Measurements from ENCODE around the gene PNMA6E.
A peak's percentile ranks its signal among the peaks of the same experiment; 100 is the strongest.

PNMA6E gene

DNA sequence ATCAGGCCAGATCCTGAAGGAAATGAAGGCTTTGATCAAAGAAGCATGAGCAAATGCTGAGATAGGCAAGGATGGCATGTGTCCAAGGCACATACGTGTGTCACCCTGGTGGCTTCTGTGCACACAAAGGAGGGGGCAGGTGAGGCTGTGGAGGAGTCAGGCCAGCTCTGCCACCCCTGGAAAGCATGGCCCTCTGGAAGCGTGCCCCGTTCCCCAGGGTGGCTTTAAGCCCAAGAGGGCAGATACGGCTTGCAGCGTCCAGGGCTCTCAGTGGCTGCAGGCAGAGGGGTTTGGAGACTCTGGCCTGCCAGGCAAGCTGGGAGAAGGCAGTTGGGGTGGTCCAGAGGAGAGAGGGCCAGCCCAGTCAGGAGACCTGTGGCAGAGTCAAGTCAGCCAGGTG is 25.6 kb downstream of the PNMA6E start:
- H4K20me1 ChIP-seq (ENCODE audit: insufficient read depth, low read length), result no peaks in the 10 kb centered on the region
- H2AFZ ChIP-seq (ENCODE audit: low read length), result no peak overlapping the region
- no peak overlapping the region for H3K27ac ChIP-seq (ENCODE audit: low read length)
- TF ChIP-seq, protein P1, sequence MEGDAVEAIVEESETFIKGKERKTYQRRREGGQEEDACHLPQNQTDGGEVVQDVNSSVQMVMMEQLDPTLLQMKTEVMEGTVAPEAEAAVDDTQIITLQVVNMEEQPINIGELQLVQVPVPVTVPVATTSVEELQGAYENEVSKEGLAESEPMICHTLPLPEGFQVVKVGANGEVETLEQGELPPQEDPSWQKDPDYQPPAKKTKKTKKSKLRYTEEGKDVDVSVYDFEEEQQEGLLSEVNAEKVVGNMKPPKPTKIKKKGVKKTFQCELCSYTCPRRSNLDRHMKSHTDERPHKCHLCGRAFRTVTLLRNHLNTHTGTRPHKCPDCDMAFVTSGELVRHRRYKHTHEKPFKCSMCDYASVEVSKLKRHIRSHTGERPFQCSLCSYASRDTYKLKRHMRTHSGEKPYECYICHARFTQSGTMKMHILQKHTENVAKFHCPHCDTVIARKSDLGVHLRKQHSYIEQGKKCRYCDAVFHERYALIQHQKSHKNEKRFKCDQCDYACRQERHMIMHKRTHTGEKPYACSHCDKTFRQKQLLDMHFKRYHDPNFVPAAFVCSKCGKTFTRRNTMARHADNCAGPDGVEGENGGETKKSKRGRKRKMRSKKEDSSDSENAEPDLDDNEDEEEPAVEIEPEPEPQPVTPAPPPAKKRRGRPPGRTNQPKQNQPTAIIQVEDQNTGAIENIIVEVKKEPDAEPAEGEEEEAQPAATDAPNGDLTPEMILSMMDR (IDR thresholded peaks at IDR 0.05; ENCODE audit: low read length), result no peak
- TF ChIP-seq EZH2 (optimal IDR thresholded peaks at IDR 0.05; ENCODE audit: low read depth, low read length) (no peak), EZH2phosphoT487 (IDR thresholded peaks at IDR 0.05; ENCODE audit: low read length) (no peak)
- no peaks in the 10 kb centered on the region for H3F3A ChIP-seq (ENCODE audit: insufficient read depth, low read length)
- no peaks in the 10 kb centered on the region for H3K9me3 ChIP-seq (replicated peaks; ENCODE audit: insufficient read depth, low read length)
- no peak for DNase-seq
- no peaks in the 10 kb centered on the region for H3K27me3 ChIP-seq (replicated peaks; ENCODE audit: insufficient read depth, low read length)
- H3K79me2 ChIP-seq (ENCODE audit: low read length), result no peaks in the 10 kb centered on the region
- H3K36me3 ChIP-seq (replicated peaks; ENCODE audit: insufficient read depth, low read length), result no peaks in the 10 kb centered on the region
- H3K9ac ChIP-seq (ENCODE audit: low read length), result no peak overlapping the region
- no peaks in the 10 kb centered on the region for H3K9me2 ChIP-seq (replicated peaks; ENCODE audit: insufficient read depth, low read length)
- H3K4me1 ChIP-seq (ENCODE audit: low read length), result peaks cover 3% of the 10 kb centered on the region; the same call in 1 of the 2 replicates
- no peak overlapping the region for H3K4me3 ChIP-seq (ENCODE audit: low read length)
- H3K4me2 ChIP-seq (ENCODE audit: low read depth, low read length), result no peak overlapping the region

DNA sequence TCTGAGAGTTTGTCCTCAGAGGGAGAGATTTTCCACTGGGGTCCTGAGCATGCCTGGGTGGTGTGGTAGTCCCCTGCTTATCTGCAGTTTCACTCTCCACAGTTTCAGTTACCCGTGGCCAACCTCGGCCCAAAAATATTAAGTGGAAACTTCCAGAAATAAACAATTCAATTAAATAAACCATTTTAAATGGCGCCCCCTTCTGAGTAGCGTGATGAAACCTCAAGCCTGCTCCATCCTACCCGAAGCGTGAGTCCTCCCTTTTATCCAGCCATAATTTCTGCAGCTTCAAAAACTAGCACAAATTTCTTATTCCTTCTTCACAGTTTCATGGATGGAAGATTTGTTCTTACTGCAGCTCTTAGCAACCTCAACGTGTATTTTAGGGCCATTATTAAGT is 26.7 kb downstream of the PNMA6E start:
- no peaks in the 10 kb centered on the region for H3K36me3 ChIP-seq (replicated peaks; ENCODE audit: insufficient read depth, low read length)
- H2AFZ ChIP-seq (ENCODE audit: low read length), result no peak overlapping the region
- H3K4me3 ChIP-seq (ENCODE audit: low read length), result no peak overlapping the region
- H3K9me2 ChIP-seq (replicated peaks; ENCODE audit: insufficient read depth, low read length), result no peaks in the 10 kb centered on the region
- TF ChIP-seq, protein P1 (IDR thresholded peaks at IDR 0.05; ENCODE audit: low read length), result 0 out of 2 replicates have a peak, but pooled peaks have one; percentile 11
- no peak for TF ChIP-seq EZH2 (optimal IDR thresholded peaks at IDR 0.05; ENCODE audit: low read depth, low read length)
- no peak overlapping the region for H3K9ac ChIP-seq (ENCODE audit: low read length)
- H3K79me2 ChIP-seq (ENCODE audit: low read length), result no peaks in the 10 kb centered on the region
- H3K27me3 ChIP-seq (replicated peaks; ENCODE audit: insufficient read depth, low read length), result no peaks in the 10 kb centered on the region
- H3K9me3 ChIP-seq (replicated peaks; ENCODE audit: insufficient read depth, low read length), result no peaks in the 10 kb centered on the region
- DNase-seq, result no peak
- H4K20me1 ChIP-seq (ENCODE audit: insufficient read depth, low read length), result no peaks in the 10 kb centered on the region
- H3F3A ChIP-seq (ENCODE audit: insufficient read depth, low read length), result no peaks in the 10 kb centered on the region
- peaks cover 3% of the 10 kb centered on the region; the same call in 1 of the 2 replicates for H3K4me1 ChIP-seq (ENCODE audit: low read length)
- no peak overlapping the region for H3K27ac ChIP-seq (ENCODE audit: low read length)
- H3K4me2 ChIP-seq (ENCODE audit: low read depth, low read length), result no peak overlapping the region

DNA sequence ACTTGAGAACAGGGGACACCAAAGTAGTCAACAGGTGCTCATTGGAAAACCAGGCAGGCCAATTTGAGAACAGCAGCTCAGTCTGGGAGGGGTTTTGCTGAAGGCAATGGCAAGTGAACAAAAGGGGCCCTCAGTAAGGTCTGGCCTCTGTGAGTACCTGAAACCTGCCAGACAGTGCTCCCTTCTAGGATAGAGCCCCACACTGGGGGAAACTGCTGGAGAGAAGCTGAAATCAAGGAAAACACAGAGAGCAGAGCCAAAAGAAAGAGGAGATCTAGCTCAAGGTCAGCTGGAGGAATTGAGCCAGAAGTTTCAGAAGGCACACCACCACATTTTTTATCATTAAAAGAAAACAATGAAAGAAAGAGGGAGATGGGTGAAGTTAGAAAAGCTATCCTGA is 28.2 kb downstream of the PNMA6E start:
- no peak for DNase-seq
- Histone ChIP-seq H3K4me3 (ENCODE audit: low read length) (no peak overlapping the region), H2AFZ (ENCODE audit: low read length) (no peak overlapping the region), H3K27me3 (replicated peaks; ENCODE audit: insufficient read depth, low read length) (no peaks in the 10 kb centered on the region), H3K9me2 (replicated peaks; ENCODE audit: insufficient read depth, low read length) (no peaks in the 10 kb centered on the region), H3K36me3 (replicated peaks; ENCODE audit: insufficient read depth, low read length) (no peaks in the 10 kb centered on the region), H3K4me1 (ENCODE audit: low read length) (peaks cover 3% of the 10 kb centered on the region; the same call in 1 of the 2 replicates), H3K4me2 (ENCODE audit: low read depth, low read length) (no peak overlapping the region), H3K27ac (ENCODE audit: low read length) (no peak overlapping the region), H3K9ac (ENCODE audit: low read length) (no peak overlapping the region), H3F3A (ENCODE audit: insufficient read depth, low read length) (no peaks in the 10 kb centered on the region), H3K9me3 (replicated peaks; ENCODE audit: insufficient read depth, low read length) (no peaks in the 10 kb centered on the region), H3K79me2 (ENCODE audit: low read length) (no peaks in the 10 kb centered on the region), H4K20me1 (ENCODE audit: insufficient read depth, low read length) (no peaks in the 10 kb centered on the region)
- TF ChIP-seq, protein P1 (IDR thresholded peaks at IDR 0.05; ENCODE audit: low read length), result no peak
- TF ChIP-seq EZH2phosphoT487 (IDR thresholded peaks at IDR 0.05; ENCODE audit: low read length), result no peak
- TF ChIP-seq EZH2 (optimal IDR thresholded peaks at IDR 0.05; ENCODE audit: low read depth, low read length), result no peak

Data from MM.1S (cell line).